Lower leg skin (tissue), 3 donors: ENCODE data around the gene GRB10.

Experiments
- POLR2A ChIP-seq, 2 donors: fragments of 450-650 bp; IDR thresholded peaks; one replicate each; pipeline ENCODE4 v1.6.1; 2016 to 2017; ENCODE audit warnings: antibody characterized with exemption in 2 of 2, mild to moderate bottlenecking in 1 of 2, moderate library complexity in 1 of 2
- TF ChIP-seq, protein P1 (sequence below), 3 donors: fragments of 450-650 bp; IDR thresholded peaks; one replicate each; pipeline ENCODE4 v1.5.1; 2016; ENCODE audit warnings: antibody characterized with exemption in 3 of 3, mild to moderate bottlenecking in 3 of 3, moderate library complexity in 2 of 3

DNA sequence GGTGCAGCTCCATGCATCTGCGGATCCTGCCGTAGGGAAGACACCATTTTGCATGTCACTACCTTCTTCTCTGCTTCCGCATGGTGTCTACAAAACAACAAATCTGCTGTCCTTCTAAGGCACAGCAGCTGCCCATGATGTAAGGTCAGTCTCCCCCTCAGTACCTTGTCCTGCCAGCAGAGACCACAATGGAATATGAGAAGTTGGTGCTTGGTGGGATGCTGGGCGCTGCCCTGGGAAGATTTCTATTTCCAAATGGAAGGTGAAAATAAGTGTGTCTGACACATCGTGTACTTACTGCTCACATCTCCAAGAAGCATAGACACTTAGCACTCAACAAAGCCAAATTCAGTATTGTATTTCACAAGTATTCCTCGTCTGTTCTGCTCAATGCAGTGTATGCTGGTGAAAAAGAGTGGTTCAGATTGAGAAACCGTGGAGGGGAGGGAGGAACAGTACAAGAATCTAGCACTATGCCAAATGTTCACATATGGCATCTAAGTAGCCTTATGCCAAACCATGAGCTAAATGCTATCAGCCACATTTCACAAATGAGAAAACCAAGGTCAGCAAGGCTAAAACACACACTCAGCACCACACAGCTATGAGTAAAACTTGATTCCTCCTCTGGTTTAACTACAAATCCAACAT is 95.0 kb downstream of the GRB10 start:
- no peak for TF ChIP-seq POLR2A (IDR thresholded peaks at IDR 0.05)
- TF ChIP-seq, protein P1, sequence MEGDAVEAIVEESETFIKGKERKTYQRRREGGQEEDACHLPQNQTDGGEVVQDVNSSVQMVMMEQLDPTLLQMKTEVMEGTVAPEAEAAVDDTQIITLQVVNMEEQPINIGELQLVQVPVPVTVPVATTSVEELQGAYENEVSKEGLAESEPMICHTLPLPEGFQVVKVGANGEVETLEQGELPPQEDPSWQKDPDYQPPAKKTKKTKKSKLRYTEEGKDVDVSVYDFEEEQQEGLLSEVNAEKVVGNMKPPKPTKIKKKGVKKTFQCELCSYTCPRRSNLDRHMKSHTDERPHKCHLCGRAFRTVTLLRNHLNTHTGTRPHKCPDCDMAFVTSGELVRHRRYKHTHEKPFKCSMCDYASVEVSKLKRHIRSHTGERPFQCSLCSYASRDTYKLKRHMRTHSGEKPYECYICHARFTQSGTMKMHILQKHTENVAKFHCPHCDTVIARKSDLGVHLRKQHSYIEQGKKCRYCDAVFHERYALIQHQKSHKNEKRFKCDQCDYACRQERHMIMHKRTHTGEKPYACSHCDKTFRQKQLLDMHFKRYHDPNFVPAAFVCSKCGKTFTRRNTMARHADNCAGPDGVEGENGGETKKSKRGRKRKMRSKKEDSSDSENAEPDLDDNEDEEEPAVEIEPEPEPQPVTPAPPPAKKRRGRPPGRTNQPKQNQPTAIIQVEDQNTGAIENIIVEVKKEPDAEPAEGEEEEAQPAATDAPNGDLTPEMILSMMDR (IDR thresholded peaks at IDR 0.05): no peak
